Lung microvascular endothelial cell (primary cell): Measurements from ENCODE around the gene DDC. TPM values are rescaled to one million over a fixed set of nuclear protein-coding genes. Genes with fewer than 3 reads are reported as not detected.
A peak's percentile ranks its signal among the peaks of the same experiment; 100 is the strongest.

Experiments used
- DNase-seq, 2 donors: peaks; one replicate each; pipeline versions ENCODE4 v3.0.0 to v3.0.0-alpha.2; 2010; ENCODE audit warnings: low read depth in 2 of 2
- total RNA-seq: library from RNA; depleted of rRNA; stranded (reverse); fragments of >200 nt; gene quantifications from 2 replicates; pipeline ENCODE4 v1.2.1, GENCODE V29; 2014

Gene DDC
- total RNA-seq, 1 donor from 2014 or later = not detected

DNA sequence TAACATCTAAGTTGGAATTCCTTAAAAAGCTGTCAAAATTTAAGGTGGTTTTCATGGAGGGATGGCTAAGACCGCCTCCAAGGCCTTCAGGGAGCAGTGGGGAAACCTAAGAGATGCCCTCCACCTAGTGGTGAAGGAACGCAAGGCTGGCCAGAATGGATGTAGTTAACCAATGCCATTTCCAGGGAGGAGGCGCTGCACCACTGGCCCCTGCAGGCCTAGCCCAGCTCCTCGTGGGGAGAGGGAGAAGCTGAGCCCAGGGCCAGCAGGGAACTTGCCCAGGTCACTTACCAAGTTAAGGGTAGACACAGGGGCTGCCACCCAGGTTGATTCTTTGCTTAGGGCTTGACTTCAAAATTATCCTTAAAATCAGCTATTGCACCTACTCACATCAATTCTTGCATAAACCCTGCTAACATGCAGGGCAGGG, 147.1 kb downstream of the DDC start:
- DNase-seq = peak; percentile 66 to 79

GRCh38 chr7:50416527-50417182, 148.6 kb downstream of the DDC start:
- no peak for DNase-seq

- no peak for DNase-seq
Measured at GRCh38 chr7:50415844-50416364, 149.3 kb downstream of the DDC start.

DNA sequence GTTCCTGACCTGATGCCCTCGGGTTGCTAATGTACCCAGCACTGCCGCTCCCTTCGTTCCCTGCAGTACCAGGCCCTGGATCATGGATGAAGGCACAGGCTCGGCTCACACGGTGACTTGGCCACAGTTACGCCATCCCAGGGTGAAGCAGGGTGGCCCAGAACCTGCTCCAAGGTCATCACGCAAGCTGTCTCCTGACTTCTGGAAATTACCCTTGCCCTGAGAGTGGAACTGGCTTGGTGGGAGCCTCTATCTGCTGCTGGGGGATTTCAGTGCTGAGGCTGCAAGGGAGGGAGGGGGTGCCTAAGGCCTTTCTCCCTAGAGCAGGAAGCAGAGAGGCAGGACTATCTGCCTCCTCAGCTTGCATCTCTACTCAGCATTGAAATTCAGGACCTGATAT, 151.6 kb downstream of the DDC start:
- DNase-seq = no peak

GRCh38 chr7:50412973-50413372, 152.2 kb downstream of the DDC start:
- no peak for DNase-seq

DNA sequence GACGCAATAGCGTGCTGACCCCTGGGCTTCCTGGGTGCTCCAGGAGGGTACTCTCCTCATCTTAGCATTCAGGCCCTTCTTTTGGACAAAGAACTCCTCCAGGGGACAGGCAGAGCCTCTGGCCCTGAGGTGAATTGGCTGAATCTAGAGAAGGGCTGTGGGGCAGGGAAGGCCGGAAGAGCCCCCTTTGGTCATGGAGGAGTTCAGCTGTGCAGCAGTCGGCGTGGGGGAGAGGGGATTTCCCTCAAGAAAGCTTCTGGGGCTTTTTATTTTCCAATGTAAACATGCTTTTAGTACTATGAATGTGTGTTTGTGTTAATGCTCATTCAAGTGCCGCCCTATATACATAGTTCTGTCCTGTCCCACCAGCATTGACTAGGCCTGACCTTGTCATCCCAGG, 153.9 kb downstream of the DDC start:
- DNase-seq = no peak

- DNase-seq = no peak
Measured at GRCh38 chr7:50409856-50410745, 155.1 kb downstream of the DDC start.

Other genes starting within 250 kb of the DDC start
- gene FIGNL1, start 115.1 kb downstream of the DDC start, total RNA-seq = 11.9 and 20.3 TPM in 2 replicates
- 59.9 and 70.4 TPM in 2 replicates for gene GRB10, start 217.5 kb upstream of the DDC start, total RNA-seq